IMR-90 (cell line): ENCODE results near the gene RNF43. TPM values are rescaled to one million over a fixed set of nuclear protein-coding genes. Genes with fewer than 3 reads are reported as not detected.

Experiments used
- ATAC-seq: fragments of 200-7000 bp; cut with Tn5 transposase; 2 replicates; pipeline ENCODE4 v1.9.1; 2020; ENCODE audit warnings: low read depth, mild to moderate bottlenecking, moderate library complexity
- BruUV-seq: library from RNA; stranded (reverse); fragments of 400-500 nt; replicated peaks from 2 replicates; lab custom pipeline; 2021; lab: Mats Ljungman, UMichigan
- CTCF ChIA-PET: fragments of 300-600 bp; formaldehyde crosslinking; extraction: SDS; loops from one replicate; lab custom pipeline; 2021; ENCODE audit warnings: antibody characterized with exemption; lab: Yijun Ruan, JAX
- POLR2A ChIA-PET: fragments of 300-600 bp; sonication (Branson Sonifier 250); formaldehyde crosslinking; loops from one replicate; lab custom pipeline; 2022; ENCODE audit warnings: antibody characterized with exemption; ENCODE audit not compliant: unreplicated experiment; lab: Charles Lee
- DNase-seq: peaks from one replicate; pipeline ENCODE4 v3.0.0; 2013
- H2AFZ ChIP-seq: replicated peaks from 2 replicates; pipeline ENCODE3; 2013; ENCODE audit warnings: low read length, mild to moderate bottlenecking; ENCODE audit not compliant: poor library complexity
- H2AK5ac ChIP-seq: 2 replicates; pipeline ENCODE4 v1.6.1; 2013; ENCODE audit warnings: low read depth, low read length, inconsistent platforms
- H2AK9ac ChIP-seq: replicated peaks from 2 replicates; pipeline ENCODE3; 2013; ENCODE audit warnings: mild to moderate bottlenecking, low read depth, low read length, moderate library complexity; ENCODE audit not compliant: poor library complexity
- H2BK120ac ChIP-seq: 2 replicates; pipeline ENCODE4 v1.6.1; 2013; ENCODE audit warnings: low read depth, low read length, inconsistent platforms
- H2BK15ac ChIP-seq: 3 replicates; pipeline ENCODE4 v1.6.1; 2013; ENCODE audit warnings: low read depth, low read length, inconsistent platforms
- H2BK20ac ChIP-seq: 2 replicates; pipeline ENCODE4 v1.6.1; 2013; ENCODE audit warnings: low read depth, mild to moderate bottlenecking, inconsistent platforms, low read length, moderate library complexity
- H2BK5ac ChIP-seq: 2 replicates; pipeline ENCODE4 v1.6.1; 2013; ENCODE audit warnings: mild to moderate bottlenecking, low read depth, low read length, inconsistent platforms; ENCODE audit not compliant: poor library complexity, severe bottlenecking
- H3K14ac ChIP-seq: replicated peaks from 2 replicates; pipeline ENCODE4 v1.6.1; 2013; ENCODE audit warnings: low read depth, low read length, inconsistent platforms
- H3K18ac ChIP-seq: 2 replicates; pipeline ENCODE4 v1.6.1; 2013; ENCODE audit warnings: low read depth, low read length, control low read depth
- H3K23ac ChIP-seq: 2 replicates; pipeline ENCODE4 v1.6.1; 2013; ENCODE audit warnings: low read depth, low read length, inconsistent platforms
- H3K27ac ChIP-seq: 2 replicates; pipeline ENCODE4 v1.5.1; 2013; ENCODE audit warnings: mild to moderate bottlenecking, control low read depth, low read length; ENCODE audit not compliant: insufficient read depth
- H3K27me3 ChIP-seq: 2 replicates; pipeline ENCODE4 v1.6.1; 2013; ENCODE audit warnings: low read length; ENCODE audit not compliant: control insufficient read depth, insufficient read depth
- H3K36me3 ChIP-seq: 2 replicates; pipeline ENCODE4 v1.6.1; 2013; ENCODE audit warnings: low read length, mixed read lengths; ENCODE audit not compliant: control insufficient read depth, insufficient read depth
- H3K4ac ChIP-seq: 2 replicates; pipeline ENCODE4 v1.6.1; 2013; ENCODE audit warnings: low read depth, low read length, inconsistent platforms
- H3K4me1 ChIP-seq: 2 replicates; pipeline ENCODE4 v1.6.1; 2013; ENCODE audit warnings: low read length, mixed read lengths; ENCODE audit not compliant: control insufficient read depth, insufficient read depth
- H3K4me2 ChIP-seq: 2 replicates; pipeline ENCODE4 v1.6.1; 2013; ENCODE audit warnings: low read depth, mild to moderate bottlenecking, control low read depth, low read length, moderate library complexity
- H3K4me3 ChIP-seq: 2 replicates; pipeline ENCODE4 v1.5.1; 2013; ENCODE audit warnings: low read depth, mild to moderate bottlenecking, control low read depth, low read length, moderate library complexity; ENCODE audit not compliant: insufficient read depth
- H3K56ac ChIP-seq: 2 replicates; pipeline ENCODE4 v1.6.1; 2013; ENCODE audit warnings: low read length, inconsistent platforms; ENCODE audit not compliant: insufficient read depth; ENCODE audit errors: extremely low read depth
- H3K79me1 ChIP-seq, 2 experiments: 2 replicates each; pipeline ENCODE4 v1.6.1; 2013; ENCODE audit warnings: low read length in 2 of 2, inconsistent platforms in 1 of 2, low read depth in 1 of 2
- H3K9ac ChIP-seq: 2 replicates; pipeline ENCODE4 v1.6.1; 2013; ENCODE audit warnings: low read depth, low read length, control low read depth
- H3K9me1 ChIP-seq: 2 replicates; pipeline ENCODE4 v1.6.1; 2013; ENCODE audit warnings: low read length, inconsistent platforms; ENCODE audit not compliant: insufficient read depth
- H3K9me3 ChIP-seq: 2 replicates; pipeline ENCODE4 v1.6.1; 2013; ENCODE audit warnings: low read length; ENCODE audit not compliant: control insufficient read depth, insufficient read depth
- H4K20me1 ChIP-seq: 2 replicates; pipeline ENCODE4 v1.6.1; 2013; ENCODE audit warnings: low read length, inconsistent platforms; ENCODE audit not compliant: insufficient read depth
- H4K5ac ChIP-seq: 2 replicates; pipeline ENCODE4 v1.6.1; 2013; ENCODE audit warnings: mild to moderate bottlenecking, low read depth, low read length, control low read depth
- H4K8ac ChIP-seq, 2 experiments: 2 replicates each; pipeline ENCODE4 v1.6.1; 2013; ENCODE audit warnings: low read depth in 2 of 2, low read length in 2 of 2, control low read depth in 1 of 2, inconsistent platforms in 1 of 2
- H4K91ac ChIP-seq: 2 replicates; pipeline ENCODE4 v1.6.1; 2013; ENCODE audit warnings: low read depth, low read length, inconsistent platforms; ENCODE audit not compliant: insufficient read depth
- BHLHE40 ChIP-seq: fragments of 150-350 bp; IDR thresholded peaks from 2 replicates; pipeline ENCODE4 v1.6.1; 2016; ENCODE audit warnings: mild to moderate bottlenecking, low read depth, low read length
- CEBPB ChIP-seq: IDR thresholded peaks from 2 replicates; pipeline ENCODE4 v1.6.1; 2012; ENCODE audit warnings: low read depth, low read length, improper control_type of control experiment
- CHD1 ChIP-seq: IDR thresholded peaks from 2 replicates; pipeline ENCODE4 v1.6.1; 2012; ENCODE audit warnings: low read depth, low read length, improper control_type of control experiment
- CTCF ChIP-seq: conservative IDR thresholded peaks from 2 replicates; pipeline ENCODE4 v1.5.1; 2012; ENCODE audit warnings: mild to moderate bottlenecking, low read depth, low read length, improper control_type of control experiment
- ELK1 ChIP-seq: fragments of 150-350 bp; IDR thresholded peaks from 2 replicates; pipeline ENCODE4 v1.6.1; 2016; ENCODE audit warnings: low read depth, mild to moderate bottlenecking, low read length, moderate library complexity, borderline replicate concordance
- FOS ChIP-seq: fragments of 150-350 bp; IDR thresholded peaks from 2 replicates; pipeline ENCODE4 v1.6.1; 2016; ENCODE audit warnings: low read depth, low read length
- MAFK ChIP-seq: IDR thresholded peaks from 2 replicates; pipeline ENCODE4 v1.6.1; 2012; ENCODE audit warnings: low read depth, low read length, improper control_type of control experiment
- MAZ ChIP-seq: IDR thresholded peaks from 2 replicates; pipeline ENCODE4 v1.6.1; 2012; ENCODE audit warnings: low read depth, mild to moderate bottlenecking, low read length, improper control_type of control experiment, moderate library complexity, borderline replicate concordance
- MXI1 ChIP-seq: IDR thresholded peaks from 2 replicates; pipeline ENCODE4 v1.6.1; 2012; ENCODE audit warnings: low read depth, mild to moderate bottlenecking, low read length, moderate library complexity, borderline replicate concordance
- NFE2L2 ChIP-seq: fragments of 150-350 bp; IDR thresholded peaks from 2 replicates; pipeline ENCODE4 v1.6.1; 2016; ENCODE audit warnings: low read depth, mild to moderate bottlenecking, low read length
- POLR2A ChIP-seq: IDR thresholded peaks from 2 replicates; pipeline ENCODE4 v1.6.1; 2012; ENCODE audit warnings: mild to moderate bottlenecking, low read depth, low read length
- RAD21 ChIP-seq: IDR thresholded peaks from 2 replicates; pipeline ENCODE4 v1.6.1; 2012; ENCODE audit warnings: low read length, improper control_type of control experiment
- RCOR1 ChIP-seq: IDR thresholded peaks from 2 replicates; pipeline ENCODE4 v1.6.1; 2012; ENCODE audit warnings: mild to moderate bottlenecking, low read length, improper control_type of control experiment; ENCODE audit not compliant: insufficient replicate concordance
- RFX5 ChIP-seq: IDR thresholded peaks from 2 replicates; pipeline ENCODE4 v1.8.0; 2012; ENCODE audit warnings: low read depth, mild to moderate bottlenecking, low read length, moderate library complexity
- SMC3 ChIP-seq: fragments of 150-350 bp; IDR thresholded peaks from 2 replicates; pipeline ENCODE4 v1.6.1; 2016; ENCODE audit warnings: low read depth, mild to moderate bottlenecking, antibody characterized with exemption, low read length, moderate library complexity
- USF2 ChIP-seq: fragments of 150-350 bp; IDR thresholded peaks from 2 replicates; pipeline ENCODE4 v1.6.1; 2017; ENCODE audit warnings: mild to moderate bottlenecking, antibody characterized with exemption, low read length, low read depth
- dilution Hi-C: fragments of 300-500 bp; cut with HindIII; formaldehyde crosslinking; loops from one replicate; pipeline ENCODE4 v1.14.3; 2018; ENCODE audit warnings: low sequenced_read_pairs; ENCODE audit not compliant: unreplicated experiment
- in situ Hi-C: fragments of 300-500 bp; cut with MboI; formaldehyde crosslinking; loops from 3 replicates; pipeline ENCODE4 v1.14.3; 2019; ENCODE audit warnings: low sequenced_read_pairs, inconsistent platforms, mixed read lengths
- intact Hi-C: fragments of 100-400 bp; cut with micrococcal nuclease; formaldehyde crosslinking; loops from 2 replicates; pipeline ENCODE4 v1.10.0; 2022
- polyA plus RNA-seq, 3 experiments: library from polyadenylated mRNA; depleted of rRNA; stranded (reverse); fragments of >200 nt; gene quantifications; 2 replicates each; pipeline ENCODE4 v1.2.3, GENCODE V29; 2012; ENCODE audit warnings: low replicate concordance in 1 of 3
- total RNA-seq: library from RNA; depleted of rRNA; stranded (reverse); fragments of >200 nt; gene quantifications from 2 replicates; pipeline ENCODE4 v1.2.3, GENCODE V29; 2012

The RNF43 gene
- total and polyA plus RNA-seq, 2 of the 4 experiments (the other 2 are of a cell fraction), result under 0.01 TPM; not detected in 1

- no peak for ATAC-seq
- Histone ChIP-seq H3K9ac (no peak overlapping the region), H2BK5ac (no peak overlapping the region), H3K4me2 (no peak overlapping the region), H3K4me1 (no peaks in the 10 kb centered on the region), H3K27ac (no peak overlapping the region), H3K27me3 (no peaks in the 10 kb centered on the region), H2BK20ac (no peak overlapping the region), H2AFZ (no peak overlapping the region), H3K79me1 (no peaks in the 10 kb centered on the region), H4K20me1 (no peaks in the 10 kb centered on the region), H2BK120ac (no peak overlapping the region), H3K36me3 (no peaks in the 10 kb centered on the region), H3K4me3 (no peak overlapping the region), H2AK9ac (no peak overlapping the region), H2AK5ac (no peak overlapping the region), H4K5ac (no peak overlapping the region), H4K8ac (no peak overlapping the region), H3K14ac (no peak overlapping the region), H3K9me3 (no peaks in the 10 kb centered on the region), H3K56ac (no peak overlapping the region), H3K18ac (no peak overlapping the region), H3K23ac (no peak overlapping the region), H3K9me1 (no peaks in the 10 kb centered on the region), H3K4ac (no peak overlapping the region), H4K91ac (no peak overlapping the region), H2BK15ac (no peak overlapping the region)
- in situ Hi-C loops, result no loop called here
- no peak for DNase-seq
- dilution Hi-C loops, result no loop called here
- TF ChIP-seq CHD1, result no peak
- no peak for TF ChIP-seq RAD21
- TF ChIP-seq ELK1, result no peak
- no peak for TF ChIP-seq RFX5
- TF ChIP-seq USF2, result no peak
- no peak for TF ChIP-seq MXI1
- no peak for TF ChIP-seq BHLHE40
- TF ChIP-seq SMC3, result no peak
- no peak for TF ChIP-seq POLR2A
- TF ChIP-seq NFE2L2, result no peak
- no peak for TF ChIP-seq RCOR1
- TF ChIP-seq CEBPB, result no peak
- TF ChIP-seq MAFK, result no peak
- TF ChIP-seq FOS, result no peak
- no peak for TF ChIP-seq MAZ
- no peak for TF ChIP-seq CTCF
- POLR2A ChIA-PET, result interaction anchor here (0.6 kb wide), 1 partner anchor 14 kb away, joined by 10 read pairs; no protein-coding TSS in a partner anchor
- CTCF ChIA-PET, result no interaction called here
- intact Hi-C loops, result no loop called here
- no TSS peak for BruUV-seq
These were observed 18.9 kb upstream of the RNF43 start for GRCh38 chr17:58436245-58436644.
